Neuronal stem cell (in vitro differentiated cells): ENCODE measurements around the gene GPR141.

Experiments used
- DNase-seq: peaks from one replicate; pipeline ENCODE4 v3.0.0-alpha.2; 2013; ENCODE audit warnings: low spot score
- H2AFZ ChIP-seq: one replicate; pipeline ENCODE4 v1.6.1; 2013; ENCODE audit warnings: mild to moderate bottlenecking, low read length, inconsistent platforms
- H2AK5ac ChIP-seq: 2 replicates; pipeline ENCODE4 v1.6.1; 2013; ENCODE audit warnings: low read depth, mild to moderate bottlenecking, inconsistent platforms, low read length, moderate library complexity, mixed read lengths
- H2BK120ac ChIP-seq: 2 replicates; pipeline ENCODE4 v1.6.1; 2013; ENCODE audit warnings: low read depth, mild to moderate bottlenecking, inconsistent platforms, low read length, moderate library complexity, mixed read lengths
- H2BK12ac ChIP-seq: one replicate; pipeline ENCODE4 v1.6.1; 2013; ENCODE audit warnings: low read length, inconsistent platforms
- H2BK15ac ChIP-seq: 2 replicates; pipeline ENCODE4 v1.6.1; 2013; ENCODE audit warnings: mild to moderate bottlenecking, low read length, inconsistent platforms, mixed read lengths
- H2BK5ac ChIP-seq: one replicate; pipeline ENCODE4 v1.6.1; 2013; ENCODE audit warnings: inconsistent platforms, mild to moderate bottlenecking, low read length, moderate library complexity
- H3K14ac ChIP-seq: one replicate; pipeline ENCODE4 v1.6.1; 2013; ENCODE audit warnings: low read length, inconsistent platforms
- H3K18ac ChIP-seq: 2 replicates; pipeline ENCODE4 v1.6.1; 2013; ENCODE audit warnings: low read length, inconsistent platforms
- H3K23ac ChIP-seq: 2 replicates; pipeline ENCODE4 v1.6.1; 2013; ENCODE audit warnings: low read depth, mild to moderate bottlenecking, mixed read lengths, low read length, inconsistent platforms; ENCODE audit not compliant: poor library complexity
- H3K27ac ChIP-seq: replicated peaks from 3 replicates; pipeline ENCODE4 v1.5.1; 2013; ENCODE audit warnings: low read length, inconsistent platforms
- H3K27me3 ChIP-seq, 3 experiments: 2 replicates each; pipeline ENCODE4 v1.6.1; 2013; ENCODE audit warnings: low read length in 3 of 3, mild to moderate bottlenecking in 2 of 3, inconsistent platforms in 1 of 3, low read depth in 1 of 3, mixed read lengths in 1 of 3, moderate library complexity in 1 of 3; ENCODE audit not compliant: control insufficient read depth in 3 of 3, insufficient read depth in 3 of 3
- H3K36me3 ChIP-seq, 2 donors: replicated peaks in 1 of 2; 2 replicates each; pipeline ENCODE4 v1.6.1; 2013; ENCODE audit warnings: low read length in 2 of 2; ENCODE audit not compliant: control insufficient read depth in 2 of 2, insufficient read depth in 2 of 2
- H3K4ac ChIP-seq: 2 replicates; pipeline ENCODE4 v1.6.1; 2013; ENCODE audit warnings: inconsistent platforms, mild to moderate bottlenecking, low read length, moderate library complexity
- H3K4me1 ChIP-seq, 2 donors: 1 replicate in 1 of 2; 2 replicates in 1 of 2; pipeline ENCODE4 v1.6.1; 2013; ENCODE audit warnings: low read length in 2 of 2, low read depth in 1 of 2; ENCODE audit not compliant: control insufficient read depth in 2 of 2, insufficient read depth in 1 of 2
- H3K4me2 ChIP-seq: one replicate; pipeline ENCODE4 v1.6.1; 2013; ENCODE audit warnings: mild to moderate bottlenecking, low read length, inconsistent platforms; ENCODE audit not compliant: insufficient read depth, poor library complexity, severe bottlenecking
- H3K4me3 ChIP-seq, 2 donors: 2 replicates each; pipeline ENCODE4 v1.5.1; 2013; ENCODE audit warnings: low read length in 2 of 2, mild to moderate bottlenecking in 2 of 2, inconsistent platforms in 1 of 2, moderate library complexity in 1 of 2
- H3K79me1 ChIP-seq: one replicate; pipeline ENCODE4 v1.6.1; 2013; ENCODE audit warnings: low read depth, mild to moderate bottlenecking, inconsistent platforms, low read length, moderate library complexity
- H3K9ac ChIP-seq: one replicate; pipeline ENCODE4 v1.6.1; 2013; ENCODE audit warnings: mild to moderate bottlenecking, low read depth, low read length, inconsistent platforms; ENCODE audit not compliant: poor library complexity
- H3K9me3 ChIP-seq, 2 donors: replicated peaks in 1 of 2; 2 replicates each; pipeline versions ENCODE3 to v1.6.1; 2013; ENCODE audit warnings: low read length in 2 of 2, mild to moderate bottlenecking in 2 of 2, inconsistent platforms in 1 of 2, low read depth in 1 of 2, mixed read lengths in 1 of 2, moderate library complexity in 1 of 2; ENCODE audit not compliant: control insufficient read depth in 2 of 2, insufficient read depth in 1 of 2
- H4K8ac ChIP-seq: one replicate; pipeline ENCODE4 v1.6.1; 2013; ENCODE audit warnings: low read depth, mild to moderate bottlenecking, inconsistent platforms, low read length, moderate library complexity
- H4K91ac ChIP-seq: one replicate; pipeline ENCODE4 v1.6.1; 2013; ENCODE audit warnings: low read length, low read depth, mild to moderate bottlenecking, inconsistent platforms; ENCODE audit not compliant: poor library complexity
- WGBS, 2 donors: extraction: QIAGEN DNeasy Blood & Tissue Kit; methylation state at CpG; one replicate each; pipeline ENCODE4 v1.1.7; 2013; ENCODE audit warnings: missing lambda C conversion rate in 2 of 2, mixed read lengths in 1 of 2; ENCODE audit not compliant: insufficient read length in 2 of 2, insufficient replicate concordance in 1 of 2; ENCODE audit errors: extremely low coverage in 2 of 2; 5-methylcytosine and 5-hydroxymethylcytosine counted together

The GPR141 gene

GRCh38 chr7:37769291-37769690, 85.7 kb downstream of the GPR141 start:
- WGBS, 2 donors: no CpG with 5 or more reads among the region's 1 CpG
- Histone ChIP-seq H2BK15ac (no peak overlapping the region), H3K4me1 (no peaks in the 10 kb centered on the region), H3K4me2 (no peak overlapping the region), H2AK5ac (no peak overlapping the region), H3K14ac (no peak overlapping the region), H3K79me1 (no peaks in the 10 kb centered on the region), H3K27me3 (no peaks in the 10 kb centered on the region), H2AFZ (no peak overlapping the region), H2BK120ac (no peak overlapping the region), H3K9ac (no peak overlapping the region), H3K27ac (no peak overlapping the region), H3K9me3 (no peaks in the 10 kb centered on the region), H3K36me3 (no peaks in the 10 kb centered on the region), H3K4me3 (no peak overlapping the region), H2BK12ac (no peak overlapping the region), H3K18ac (no peak overlapping the region), H3K4ac (no peak overlapping the region), H4K8ac (no peak overlapping the region), H4K91ac (no peak overlapping the region), H3K23ac (no peak overlapping the region), H2BK5ac (no peak overlapping the region)
- no peak for DNase-seq

- H4K91ac ChIP-seq: no peak overlapping the region
- no peaks in the 10 kb centered on the region for H3K4me1 ChIP-seq
- H3K27me3 ChIP-seq: no peaks in the 10 kb centered on the region
- no peak overlapping the region for H3K27ac ChIP-seq
- no peaks in the 10 kb centered on the region for H3K36me3 ChIP-seq
- no peak overlapping the region for H2BK5ac ChIP-seq
- H2AFZ ChIP-seq: no peak overlapping the region
- WGBS, 2 donors: no CpG with 5 or more reads among the region's 3 CpGs
- H2AK5ac ChIP-seq: no peak overlapping the region
- H3K18ac ChIP-seq: no peak overlapping the region
- no peak overlapping the region for H3K4me2 ChIP-seq
- no peak overlapping the region for H2BK12ac ChIP-seq
- no peaks in the 10 kb centered on the region for H3K79me1 ChIP-seq
- no peak overlapping the region for H3K4me3 ChIP-seq
- H3K9ac ChIP-seq: no peak overlapping the region
- no peak overlapping the region for H3K4ac ChIP-seq
- H3K9me3 ChIP-seq: no peaks in the 10 kb centered on the region
- H3K14ac ChIP-seq: no peak overlapping the region
- no peak overlapping the region for H2BK120ac ChIP-seq
- no peak overlapping the region for H4K8ac ChIP-seq
- no peak for DNase-seq
- H3K23ac ChIP-seq: no peak overlapping the region
- H2BK15ac ChIP-seq: no peak overlapping the region
Observed at GRCh38 chr7:37769726-37770125, 86.2 kb downstream of the GPR141 start.

GRCh38 chr7:37770838-37771237, 87.3 kb downstream of the GPR141 start:
- H2AK5ac ChIP-seq: no peak overlapping the region
- H3K9ac ChIP-seq: no peak overlapping the region
- no peak overlapping the region for H3K23ac ChIP-seq
- H3K4me2 ChIP-seq: no peak overlapping the region
- H2BK120ac ChIP-seq: no peak overlapping the region
- no peaks in the 10 kb centered on the region for H3K4me1 ChIP-seq
- DNase-seq: no peak
- H3K9me3 ChIP-seq: peaks cover 0 to under 1% of the 10 kb centered on the region in 2 donors
- H4K8ac ChIP-seq: no peak overlapping the region
- no peak overlapping the region for H3K4ac ChIP-seq
- H2BK15ac ChIP-seq: no peak overlapping the region
- no peak overlapping the region for H3K4me3 ChIP-seq
- H2AFZ ChIP-seq: no peak overlapping the region
- H2BK5ac ChIP-seq: no peak overlapping the region
- H3K14ac ChIP-seq: no peak overlapping the region
- no CpG with 5 or more reads among the region's 6 CpGs for whole genome bisulfite sequencing, 2 donors
- H4K91ac ChIP-seq: no peak overlapping the region
- no peaks in the 10 kb centered on the region for H3K79me1 ChIP-seq
- H3K27ac ChIP-seq: no peak overlapping the region
- no peaks in the 10 kb centered on the region for H3K36me3 ChIP-seq
- H3K18ac ChIP-seq: no peak overlapping the region
- H2BK12ac ChIP-seq: no peak overlapping the region
- H3K27me3 ChIP-seq: no peaks in the 10 kb centered on the region

- no CpG with 5 or more reads among the region's 3 CpGs for WGBS, 2 donors
- Histone ChIP-seq H3K27ac (no peak overlapping the region), H2AFZ (no peak overlapping the region), H2BK120ac (no peak overlapping the region), H3K4ac (no peak overlapping the region), H3K9ac (no peak overlapping the region), H3K27me3 (no peaks in the 10 kb centered on the region), H3K4me1 (no peaks in the 10 kb centered on the region), H3K36me3 (no peaks in the 10 kb centered on the region), H2BK12ac (no peak overlapping the region), H3K9me3 (peaks cover 0 to 6% of the 10 kb centered on the region in 2 donors), H3K14ac (no peak overlapping the region), H3K23ac (no peak overlapping the region), H2AK5ac (no peak overlapping the region), H3K4me3 (no peak overlapping the region), H2BK15ac (no peak overlapping the region), H3K18ac (no peak overlapping the region), H2BK5ac (no peak overlapping the region), H4K91ac (no peak overlapping the region), H4K8ac (no peak overlapping the region), H3K4me2 (no peak overlapping the region), H3K79me1 (no peaks in the 10 kb centered on the region)
- DNase-seq: no peak
Observed at GRCh38 chr7:37771342-37771741, 87.8 kb downstream of the GPR141 start.
